ENCODE results near the gene KCNK1.

DNA sequence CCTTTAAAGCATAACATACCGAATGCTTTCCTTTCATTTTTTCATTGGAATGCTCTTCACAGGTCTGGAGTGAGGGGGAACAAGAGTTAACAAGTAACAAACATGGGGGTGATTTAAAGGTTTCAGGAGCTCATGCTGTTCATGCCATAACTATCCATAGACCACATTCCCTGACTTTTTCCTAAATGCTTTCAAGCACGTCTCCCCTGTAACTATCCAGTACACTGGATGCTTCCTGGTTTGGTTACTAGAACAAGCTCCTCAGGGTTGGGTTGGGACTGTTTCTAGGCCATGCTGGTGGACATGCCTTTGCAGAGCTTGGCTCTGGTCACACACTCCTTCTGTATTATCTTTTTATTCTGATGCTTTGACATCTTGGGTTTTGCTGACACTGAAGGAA is 38.6 kb downstream of the KCNK1 start:
- TF ChIP-seq, protein P1, sequence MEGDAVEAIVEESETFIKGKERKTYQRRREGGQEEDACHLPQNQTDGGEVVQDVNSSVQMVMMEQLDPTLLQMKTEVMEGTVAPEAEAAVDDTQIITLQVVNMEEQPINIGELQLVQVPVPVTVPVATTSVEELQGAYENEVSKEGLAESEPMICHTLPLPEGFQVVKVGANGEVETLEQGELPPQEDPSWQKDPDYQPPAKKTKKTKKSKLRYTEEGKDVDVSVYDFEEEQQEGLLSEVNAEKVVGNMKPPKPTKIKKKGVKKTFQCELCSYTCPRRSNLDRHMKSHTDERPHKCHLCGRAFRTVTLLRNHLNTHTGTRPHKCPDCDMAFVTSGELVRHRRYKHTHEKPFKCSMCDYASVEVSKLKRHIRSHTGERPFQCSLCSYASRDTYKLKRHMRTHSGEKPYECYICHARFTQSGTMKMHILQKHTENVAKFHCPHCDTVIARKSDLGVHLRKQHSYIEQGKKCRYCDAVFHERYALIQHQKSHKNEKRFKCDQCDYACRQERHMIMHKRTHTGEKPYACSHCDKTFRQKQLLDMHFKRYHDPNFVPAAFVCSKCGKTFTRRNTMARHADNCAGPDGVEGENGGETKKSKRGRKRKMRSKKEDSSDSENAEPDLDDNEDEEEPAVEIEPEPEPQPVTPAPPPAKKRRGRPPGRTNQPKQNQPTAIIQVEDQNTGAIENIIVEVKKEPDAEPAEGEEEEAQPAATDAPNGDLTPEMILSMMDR (IDR thresholded peaks at IDR 0.05; ENCODE audit: insufficient read depth, low read length), result no peak
- no peak for TF ChIP-seq POLR2AphosphoS5 (IDR thresholded peaks at IDR 0.05; ENCODE audit: low read depth)

Measured in HL-60 (cell line).